Spinal cord (tissue), 10 donors: ENCODE measurements around the gene REL. TPM values are rescaled to one million over a fixed set of nuclear protein-coding genes. Genes with fewer than 3 reads are reported as not detected.
A peak's percentile ranks its signal among the peaks of the same experiment; 100 is the strongest.

Experiments used
- DNase-seq, 6 donors: peaks; one replicate each; pipeline versions ENCODE4 v3.0.0 to v3.0.0-alpha.2; 2013 to 2015; ENCODE audit warnings: low spot score in 6 of 6, low read depth in 4 of 6
- H3K27ac ChIP-seq: one replicate; pipeline ENCODE4 v1.5.1; 2013; ENCODE audit warnings: low read depth, low read length, control low read depth
- H3K27me3 ChIP-seq: one replicate; pipeline ENCODE4 v1.6.1; 2013; ENCODE audit warnings: low read length; ENCODE audit not compliant: control insufficient read depth, insufficient read depth
- H3K36me3 ChIP-seq: one replicate; pipeline ENCODE4 v1.6.1; 2013; ENCODE audit warnings: low read length; ENCODE audit not compliant: control insufficient read depth, insufficient read depth
- H3K4me1 ChIP-seq: one replicate; pipeline ENCODE4 v1.6.1; 2013; ENCODE audit warnings: low read length; ENCODE audit not compliant: control insufficient read depth, insufficient read depth
- H3K4me3 ChIP-seq: one replicate; pipeline ENCODE4 v1.5.1; 2013; ENCODE audit warnings: low read depth, low read length, control low read depth
- H3K9me3 ChIP-seq: one replicate; pipeline ENCODE4 v1.6.1; 2013; ENCODE audit warnings: low read length; ENCODE audit not compliant: control insufficient read depth, insufficient read depth
- WGBS: methylation state at CpG from one replicate; pipeline ENCODE4 v1.1.5; 2013; ENCODE audit warnings: missing lambda C conversion rate; ENCODE audit not compliant: insufficient coverage; 5-methylcytosine and 5-hydroxymethylcytosine counted together
- polyA plus RNA-seq, 2 donors: library from polyadenylated mRNA; unstranded; fragments of 120-200 nt; gene quantifications; one replicate each; pipeline ENCODE4 v1.2.1, GENCODE V29; 2013; ENCODE audit not compliant: insufficient read length in 2 of 2
- total RNA-seq, 2 donors: library from RNA; depleted of rRNA in 1 of 2; stranded (reverse); fragments of 120-200 nt in 1 of 2; fragments of >200 nt in 1 of 2; gene quantifications; one replicate each; pipeline versions ENCODE4 v1.2.3 to v1.2.4, GENCODE V29; 2013 to 2014
- donor health status: healthy.

The REL gene
- total and polyA plus RNA-seq, 4 donors = 2.8 to 10.8 (median 5.9) TPM

DNA sequence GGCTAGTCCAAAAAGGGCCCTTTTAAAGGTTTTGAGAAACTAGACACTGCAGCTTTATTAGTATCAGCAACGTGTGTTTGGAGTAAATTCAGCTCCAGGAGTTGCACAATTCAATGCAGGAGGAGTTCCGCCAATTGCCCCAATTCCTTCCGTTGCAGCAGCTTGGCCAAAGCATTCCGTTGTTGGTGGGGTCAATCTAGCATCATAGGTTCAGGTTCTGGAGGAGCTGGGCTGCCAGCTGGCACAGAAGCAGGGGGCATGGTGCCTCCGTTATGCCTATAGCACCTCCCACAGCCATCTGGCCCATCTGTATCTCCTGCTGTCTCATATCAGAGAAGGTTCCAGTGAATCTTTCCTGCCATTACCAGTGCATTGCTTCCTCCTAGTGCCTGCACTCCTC is 55.4 kb downstream of the REL start:
- Histone ChIP-seq H3K9me3 (no peaks in the 10 kb centered on the region), H3K36me3 (no peaks in the 10 kb centered on the region), H3K4me1 (no peaks in the 10 kb centered on the region), H3K4me3 (no peak overlapping the region), H3K27ac (no peak overlapping the region), H3K27me3 (no peaks in the 10 kb centered on the region)
- DNase-seq = peak in 1 of 6 donors; percentile 3
- 89% methylated on average over 5 of the region's 5 CpGs for WGBS

GRCh38 chr2:60938301-60938700 is 56.9 kb downstream of the REL start:
- H3K36me3 ChIP-seq = no peaks in the 10 kb centered on the region

GRCh38 chr2:60939622-60940021 is 58.2 kb downstream of the REL start:
- Histone ChIP-seq H3K4me3 (no peak overlapping the region), H3K27ac (no peak overlapping the region), H3K27me3 (no peaks in the 10 kb centered on the region), H3K9me3 (no peaks in the 10 kb centered on the region), H3K36me3 (no peaks in the 10 kb centered on the region), H3K4me1 (no peaks in the 10 kb centered on the region)
- WGBS = 74% methylated on average over 2 of the region's 2 CpGs
- no peak for DNase-seq

More at GRCh38 chr2:60938301-60938700, 56.9 kb downstream of the REL start:
- Histone ChIP-seq H3K4me3 (no peak overlapping the region), H3K4me1 (no peaks in the 10 kb centered on the region), H3K27me3 (no peaks in the 10 kb centered on the region), H3K27ac (no peak overlapping the region), H3K9me3 (no peaks in the 10 kb centered on the region)
- no peak for DNase-seq
- WGBS = 98% methylated on average over 6 of the region's 7 CpGs

DNA sequence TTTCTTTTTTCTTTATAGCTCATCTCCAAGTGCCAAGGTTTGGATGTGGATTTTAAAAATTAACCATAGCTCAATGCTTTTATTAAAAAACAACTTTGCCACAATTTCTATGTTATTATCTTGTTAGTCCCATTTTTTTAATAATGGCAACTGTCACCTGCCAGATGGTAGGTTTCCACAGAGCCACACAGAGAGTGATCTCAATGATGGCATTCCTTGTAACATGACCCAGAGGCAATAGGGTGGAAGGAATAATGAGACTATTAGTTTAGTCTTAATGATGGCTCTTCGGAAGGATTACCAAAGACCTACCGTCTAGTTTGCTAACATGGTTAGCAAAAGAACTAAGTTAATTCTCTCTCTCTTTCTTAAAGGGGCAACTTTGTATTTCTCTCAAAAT is 64.0 kb downstream of the REL start:
- no peak for DNase-seq
- no peaks in the 10 kb centered on the region for H3K4me1 ChIP-seq
- H3K27me3 ChIP-seq = no peaks in the 10 kb centered on the region
- H3K27ac ChIP-seq = no peak overlapping the region
- H3K36me3 ChIP-seq = no peaks in the 10 kb centered on the region
- WGBS = no CpG with 5 or more reads among the region's 2 CpGs
- no peak overlapping the region for H3K4me3 ChIP-seq
- no peaks in the 10 kb centered on the region for H3K9me3 ChIP-seq

GRCh38 chr2:60947056-60947455 is 65.7 kb downstream of the REL start:
- DNase-seq = no peak
- Histone ChIP-seq H3K9me3 (no peaks in the 10 kb centered on the region), H3K4me1 (no peaks in the 10 kb centered on the region), H3K4me3 (no peak overlapping the region), H3K36me3 (no peaks in the 10 kb centered on the region), H3K27ac (no peak overlapping the region), H3K27me3 (no peaks in the 10 kb centered on the region)
- no CpG with 5 or more reads among the region's 4 CpGs for WGBS

DNA sequence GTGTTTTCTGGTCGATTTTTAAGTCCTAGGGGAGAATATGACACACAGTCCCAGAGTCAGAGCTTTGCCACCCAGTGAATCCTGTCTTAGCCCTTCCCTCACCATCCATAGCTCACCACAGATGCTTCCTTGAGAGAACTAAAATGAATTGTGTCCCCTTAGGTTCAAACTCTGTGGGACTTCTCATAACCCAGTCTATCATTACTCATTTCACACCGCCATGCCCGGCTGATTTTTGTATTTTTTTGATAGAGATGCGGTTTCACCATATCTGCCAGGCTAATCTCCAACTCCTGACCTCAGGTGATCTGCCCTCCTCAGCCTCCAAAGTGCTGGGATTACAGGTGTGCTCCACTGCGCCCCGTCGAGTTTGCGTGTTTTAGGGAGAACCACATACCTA is 66.8 kb downstream of the REL start:
- no peaks in the 10 kb centered on the region for H3K36me3 ChIP-seq
- DNase-seq = no peak
- WGBS = 100% methylated on average over 1 of the region's 8 CpGs
- no peak overlapping the region for H3K27ac ChIP-seq
- H3K27me3 ChIP-seq = no peaks in the 10 kb centered on the region
- H3K4me1 ChIP-seq = no peaks in the 10 kb centered on the region
- H3K4me3 ChIP-seq = no peak overlapping the region
- H3K9me3 ChIP-seq = no peaks in the 10 kb centered on the region

- H3K4me3 ChIP-seq = no peak overlapping the region
- H3K36me3 ChIP-seq = no peaks in the 10 kb centered on the region
- H3K4me1 ChIP-seq = no peaks in the 10 kb centered on the region
- H3K27me3 ChIP-seq = no peaks in the 10 kb centered on the region
- no CpG with 5 or more reads among the region's 6 CpGs for WGBS
- no peaks in the 10 kb centered on the region for H3K9me3 ChIP-seq
- DNase-seq = no peak
- H3K27ac ChIP-seq = no peak overlapping the region
These were observed 67.7 kb downstream of the REL start for GRCh38 chr2:60948926-60949579.

GRCh38 chr2:60954139-60954538 is 72.8 kb downstream of the REL start:
- WGBS = 66% methylated on average over 2 of the region's 2 CpGs
- H3K4me3 ChIP-seq = no peak overlapping the region
- H3K27ac ChIP-seq = no peak overlapping the region
- peak in 1 of 6 donors; percentile 57 for DNase-seq
- H3K4me1 ChIP-seq = no peaks in the 10 kb centered on the region
- H3K9me3 ChIP-seq = no peaks in the 10 kb centered on the region
- H3K27me3 ChIP-seq = no peaks in the 10 kb centered on the region
- no peaks in the 10 kb centered on the region for H3K36me3 ChIP-seq

DNA sequence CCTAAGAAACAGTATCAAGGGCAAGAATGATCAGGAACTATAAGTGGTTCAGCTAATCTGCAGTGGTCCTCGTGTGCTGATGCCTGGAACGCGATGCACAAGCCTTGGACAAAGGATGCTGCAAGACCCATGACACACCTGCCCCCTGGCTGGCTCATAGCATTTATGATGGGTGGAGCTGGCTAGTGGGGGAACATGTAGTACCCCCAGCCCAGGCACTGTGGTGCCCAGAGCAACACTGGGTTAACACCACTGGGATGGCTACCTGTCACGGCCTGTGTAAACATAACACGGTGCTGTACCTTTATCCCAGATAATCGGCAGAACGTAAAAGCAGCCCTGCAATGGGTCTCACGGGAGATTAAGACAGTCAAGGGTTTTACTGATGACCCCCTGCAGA is 75.8 kb downstream of the REL start:
- Histone ChIP-seq H3K36me3 (no peaks in the 10 kb centered on the region), H3K27ac (no peak overlapping the region), H3K27me3 (no peaks in the 10 kb centered on the region), H3K4me3 (no peak overlapping the region), H3K4me1 (no peaks in the 10 kb centered on the region), H3K9me3 (no peaks in the 10 kb centered on the region)
- DNase-seq = no peak
- WGBS = 92% methylated on average over 8 of the region's 8 CpGs

GRCh38 chr2:60957643-60958042 is 76.3 kb downstream of the REL start:
- Histone ChIP-seq H3K27ac (no peak overlapping the region), H3K36me3 (no peaks in the 10 kb centered on the region), H3K4me3 (no peak overlapping the region), H3K4me1 (no peaks in the 10 kb centered on the region), H3K27me3 (no peaks in the 10 kb centered on the region), H3K9me3 (no peaks in the 10 kb centered on the region)
- WGBS = 87% methylated on average over 2 of the region's 5 CpGs
- no peak for DNase-seq
